H1 (cell line): Measurements from ENCODE around the gene MED16. TPM values are rescaled to one million over a fixed set of nuclear protein-coding genes. Genes with fewer than 3 reads are reported as not detected.

Source experiments
- E2F6 ChIP-seq: IDR thresholded peaks from 2 replicates; pipeline ENCODE4 v1.6.1; 2012; ENCODE audit warnings: inconsistent platforms
- EGR1 ChIP-seq: IDR thresholded peaks from 2 replicates; pipeline ENCODE4 v1.6.1; 2011; ENCODE audit warnings: low read depth, low read length, borderline replicate concordance
- HDAC2 ChIP-seq, 2 experiments: fragments of 300-600 bp in 1 of 2; sonication (generic) in 1 of 2; IDR thresholded peaks; 2 replicates each; pipeline ENCODE4 v1.6.1; 2011 to 2012; ENCODE audit warnings: low read depth in 2 of 2, low read length in 2 of 2, mild to moderate bottlenecking in 2 of 2, moderate library complexity in 2 of 2, borderline replicate concordance in 1 of 2, inconsistent platforms in 1 of 2
- RFX5 ChIP-seq: IDR thresholded peaks from 2 replicates; pipeline ENCODE4 v1.6.1; 2011; ENCODE audit warnings: low read depth, low read length, improper control_type of control experiment, borderline replicate concordance
- SIRT6 ChIP-seq: IDR thresholded peaks from one replicate; pipeline ENCODE4 v1.7.1; 2012; ENCODE audit warnings: low read length, inconsistent platforms
- polyA plus RNA-seq, 7 experiments: library from polyadenylated mRNA; depleted of rRNA in 3 of 7; stranded (reverse) in 5 of 7; unstranded in 2 of 7; fragments of >200 nt in 5 of 7; fragments of 200-250 nt in 2 of 7; gene quantifications; 1 replicate in 5 of 7; 2 replicates in 1 of 7; 4 replicates in 1 of 7; pipeline versions ENCODE4 v1.2.1 to v1.2.3, GENCODE V29; 2011 to 2013; ENCODE audit warnings: missing spikeins in 2 of 7, mixed read lengths in 2 of 7
- total RNA-seq: library from RNA; stranded (reverse); fragmentation: NEBNext Ultra II Directional; extraction: Animal tissue kit (Norgen Biotek cat#: 25700); gene quantifications from 2 replicates; pipeline ENCODE4 v1.2.1, GENCODE V29; 2021
- TF ChIP-seq, protein P1 (sequence below): IDR thresholded peaks from 2 replicates; pipeline ENCODE4 v1.6.1; 2011; ENCODE audit warnings: low read length, improper control_type of control experiment

MED16 gene
- total and polyA plus RNA-seq, 2 of the 8 experiments (the other 6 are each of a cell fraction or from before 2014, with no cell fraction given), result 51.0 to 67.2 TPM

DNA sequence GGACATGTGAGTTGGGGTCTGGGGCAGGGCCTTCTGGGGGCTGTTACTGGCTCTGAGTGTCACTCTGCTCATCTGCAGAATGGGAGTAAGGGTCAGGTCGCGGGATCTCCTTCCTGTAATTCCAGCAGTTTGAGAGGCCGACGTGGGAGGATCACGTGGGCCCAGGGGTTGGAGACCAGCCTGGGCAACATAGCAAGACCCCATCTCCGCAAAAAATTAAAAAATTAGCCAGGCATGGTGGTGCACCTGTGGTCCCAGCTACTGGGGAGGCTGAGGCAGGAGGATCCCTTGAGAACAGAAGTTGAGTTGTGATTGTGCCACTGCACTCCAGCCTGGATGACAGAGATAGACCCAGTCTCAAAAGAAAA is 36.9 kb upstream of the MED16 start (continued):
- no peak for TF ChIP-seq E2F6
- no peak for TF ChIP-seq RFX5
- TF ChIP-seq EGR1, result no peak
- TF ChIP-seq SIRT6, result no peak
- TF ChIP-seq, protein P1, sequence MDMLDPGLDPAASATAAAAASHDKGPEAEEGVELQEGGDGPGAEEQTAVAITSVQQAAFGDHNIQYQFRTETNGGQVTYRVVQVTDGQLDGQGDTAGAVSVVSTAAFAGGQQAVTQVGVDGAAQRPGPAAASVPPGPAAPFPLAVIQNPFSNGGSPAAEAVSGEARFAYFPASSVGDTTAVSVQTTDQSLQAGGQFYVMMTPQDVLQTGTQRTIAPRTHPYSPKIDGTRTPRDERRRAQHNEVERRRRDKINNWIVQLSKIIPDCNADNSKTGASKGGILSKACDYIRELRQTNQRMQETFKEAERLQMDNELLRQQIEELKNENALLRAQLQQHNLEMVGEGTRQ, result no peak
- TF ChIP-seq HDAC2 (IDR thresholded peaks at IDR 0.05; ENCODE audit: borderline replicate concordance in 1 of 2, low read depth in 2 of 2, low read length in 2 of 2), result no peak
